ENCODE data around the gene PSMD11. TPM values are rescaled to one million over a fixed set of nuclear protein-coding genes. Genes with fewer than 3 reads are reported as not detected.

PSMD11 gene
- total and polyA plus RNA-seq, 8 donors = 22.1 to 39.4 (median 32.7) TPM

DNA sequence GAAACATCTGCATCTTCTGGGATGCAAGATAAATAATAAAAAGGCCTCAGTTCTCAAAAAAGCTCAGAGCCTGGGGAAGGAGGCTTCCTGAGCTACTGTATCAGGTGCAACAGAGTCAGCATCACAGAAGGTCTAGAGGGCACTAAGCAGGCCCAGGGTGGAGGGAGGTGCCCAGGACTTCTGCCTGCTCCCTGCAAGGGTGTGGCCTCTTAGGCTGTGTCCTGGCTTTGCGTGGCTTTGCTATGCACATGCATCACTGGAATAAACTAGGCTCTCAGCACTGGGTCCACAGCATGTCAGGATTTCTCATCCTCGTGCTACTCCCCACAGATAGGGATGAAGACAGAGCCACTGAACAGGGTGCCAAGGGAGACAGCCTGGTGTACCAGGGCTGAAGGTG is 68.0 kb downstream of the PSMD11 start:
- Histone ChIP-seq H3K4me1 (no peaks in the 10 kb centered on the region), H3K36me3 (no peaks in the 10 kb centered on the region), H3K4me3 (no peak overlapping the region), H3K27me3 (no peaks in the 10 kb centered on the region), H3K9me3 (no peaks in the 10 kb centered on the region), H3K27ac (no peak overlapping the region)
- DNase-seq = no peak
- intact Hi-C loops (cut with DNase I) = no loop called here
- TF ChIP-seq, protein P1, sequence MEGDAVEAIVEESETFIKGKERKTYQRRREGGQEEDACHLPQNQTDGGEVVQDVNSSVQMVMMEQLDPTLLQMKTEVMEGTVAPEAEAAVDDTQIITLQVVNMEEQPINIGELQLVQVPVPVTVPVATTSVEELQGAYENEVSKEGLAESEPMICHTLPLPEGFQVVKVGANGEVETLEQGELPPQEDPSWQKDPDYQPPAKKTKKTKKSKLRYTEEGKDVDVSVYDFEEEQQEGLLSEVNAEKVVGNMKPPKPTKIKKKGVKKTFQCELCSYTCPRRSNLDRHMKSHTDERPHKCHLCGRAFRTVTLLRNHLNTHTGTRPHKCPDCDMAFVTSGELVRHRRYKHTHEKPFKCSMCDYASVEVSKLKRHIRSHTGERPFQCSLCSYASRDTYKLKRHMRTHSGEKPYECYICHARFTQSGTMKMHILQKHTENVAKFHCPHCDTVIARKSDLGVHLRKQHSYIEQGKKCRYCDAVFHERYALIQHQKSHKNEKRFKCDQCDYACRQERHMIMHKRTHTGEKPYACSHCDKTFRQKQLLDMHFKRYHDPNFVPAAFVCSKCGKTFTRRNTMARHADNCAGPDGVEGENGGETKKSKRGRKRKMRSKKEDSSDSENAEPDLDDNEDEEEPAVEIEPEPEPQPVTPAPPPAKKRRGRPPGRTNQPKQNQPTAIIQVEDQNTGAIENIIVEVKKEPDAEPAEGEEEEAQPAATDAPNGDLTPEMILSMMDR (IDR thresholded peaks at IDR 0.05) = no peak
- WGBS, 2 donors = 95 to 100% methylated on average over 2 of the region's 2 CpGs
- no peak for FAIRE-seq
- no peak for ATAC-seq

DNA sequence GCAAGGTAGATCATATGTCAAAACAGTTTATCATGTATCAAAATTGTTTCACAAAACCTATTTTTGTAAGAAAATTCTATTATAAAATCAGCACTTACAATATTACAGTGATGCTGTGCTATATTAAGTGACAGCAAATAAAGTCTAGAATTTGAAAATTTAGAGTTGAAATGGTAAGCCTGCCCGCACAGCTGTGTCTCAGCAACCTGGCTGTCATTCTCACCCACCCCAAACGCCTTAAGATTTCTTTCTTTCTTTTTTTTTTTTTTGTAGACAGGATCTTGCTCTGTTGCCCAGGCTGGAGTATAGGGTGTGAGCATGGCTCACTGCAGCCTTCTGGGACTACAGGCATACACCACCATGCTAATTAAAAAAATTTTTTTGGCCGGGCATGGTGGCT is 69.3 kb downstream of the PSMD11 start:
- TF ChIP-seq, protein P1 (IDR thresholded peaks at IDR 0.05) = no peak
- no peak for FAIRE-seq
- Histone ChIP-seq H3K27me3 (no peaks in the 10 kb centered on the region), H3K27ac (no peak overlapping the region), H3K4me3 (no peak overlapping the region), H3K4me1 (no peaks in the 10 kb centered on the region), H3K9me3 (no peaks in the 10 kb centered on the region), H3K36me3 (no peaks in the 10 kb centered on the region)
- no peak for ATAC-seq
- WGBS, 2 donors = 83 to 86% methylated on average over 3 of the region's 3 CpGs
- intact Hi-C loops (cut with DNase I) = no loop called here
- no peak for DNase-seq

DNA sequence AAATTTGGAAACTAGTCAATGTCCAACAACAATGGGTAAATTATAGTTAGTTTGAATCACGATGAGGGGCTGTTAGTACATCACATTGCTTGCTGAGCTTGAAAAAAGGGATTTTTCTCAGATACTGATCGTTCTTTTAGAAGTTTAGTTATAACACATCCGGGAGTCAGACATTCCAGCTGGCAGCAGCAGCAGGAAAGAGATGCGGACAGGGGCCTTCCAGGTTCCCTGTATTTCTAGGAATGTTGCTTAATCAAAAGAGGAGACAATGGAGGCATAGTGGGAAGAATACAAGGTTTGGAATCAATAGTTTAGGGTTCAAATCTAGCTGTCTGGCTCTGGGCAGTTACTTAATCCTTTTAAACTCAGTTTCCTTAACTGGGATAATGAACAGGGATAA is 70.3 kb downstream of the PSMD11 start:
- WGBS, 2 donors = 74 to 76% methylated on average over 4 of the region's 4 CpGs
- H3K4me1 ChIP-seq = no peaks in the 10 kb centered on the region
- TF ChIP-seq, protein P1 (IDR thresholded peaks at IDR 0.05) = no peak
- H3K9me3 ChIP-seq = no peaks in the 10 kb centered on the region
- FAIRE-seq = no peak
- no peaks in the 10 kb centered on the region for H3K27me3 ChIP-seq
- no peak overlapping the region for H3K4me3 ChIP-seq
- H3K36me3 ChIP-seq = no peaks in the 10 kb centered on the region
- no peak overlapping the region for H3K27ac ChIP-seq
- DNase-seq = no peak
- no peak for ATAC-seq
- intact Hi-C loops (cut with DNase I) = no loop called here

DNA sequence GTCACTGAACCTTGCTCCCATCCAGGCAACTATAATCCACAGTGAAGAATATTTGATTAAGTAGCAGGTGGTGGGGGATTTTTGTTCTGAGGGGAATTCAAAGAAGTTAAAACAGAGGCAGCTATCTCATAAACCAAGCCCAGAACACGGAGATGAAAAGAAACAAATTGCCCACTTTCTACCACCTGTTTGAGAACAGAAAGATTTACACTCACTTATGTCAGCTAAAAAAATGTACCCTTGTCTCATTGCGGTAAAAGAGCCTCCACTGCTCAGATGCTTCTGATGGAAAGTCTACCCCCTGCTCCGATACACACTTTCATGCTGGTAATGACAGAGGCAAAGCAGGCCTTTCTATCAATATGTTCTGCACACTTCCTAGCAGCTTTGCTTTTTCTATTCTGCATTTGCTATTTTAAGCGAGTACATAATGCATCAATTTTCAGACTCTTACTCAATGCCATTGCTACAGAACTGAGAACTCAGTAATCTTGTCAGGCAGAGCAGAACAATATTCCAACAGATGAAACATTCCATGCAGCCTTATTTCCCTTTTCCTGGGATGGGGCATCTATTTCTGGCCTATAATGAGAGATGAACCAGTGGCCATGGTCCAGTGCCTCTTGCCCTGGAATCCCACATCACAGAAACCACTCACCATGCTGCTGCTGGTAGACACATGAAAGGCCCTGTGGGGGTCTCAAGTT is 71.5 kb downstream of the PSMD11 start:
- no peak for FAIRE-seq
- ATAC-seq = no peak

DNA sequence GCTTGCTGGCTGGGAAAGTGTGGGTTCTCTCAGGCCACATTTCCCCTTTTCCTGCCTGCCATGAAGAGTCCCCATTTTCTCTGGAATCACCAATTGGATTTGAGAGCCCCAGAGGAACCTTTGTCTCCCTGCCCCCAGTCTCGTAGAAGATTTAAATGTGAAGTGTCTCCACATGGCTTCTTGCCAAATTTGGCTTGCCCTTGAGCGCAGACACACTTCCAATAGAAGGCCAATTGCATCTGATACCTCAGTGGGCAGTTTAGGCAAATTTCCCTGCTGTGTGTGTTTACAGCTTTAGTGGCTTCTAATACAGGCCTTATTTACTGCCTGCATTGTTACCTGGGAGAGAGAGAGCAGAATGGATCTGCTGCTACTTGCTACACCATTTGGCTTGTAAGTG is 72.1 kb downstream of the PSMD11 start:
- Histone ChIP-seq H3K27ac (no peak overlapping the region), H3K4me3 (no peak overlapping the region), H3K4me1 (no peaks in the 10 kb centered on the region), H3K27me3 (no peaks in the 10 kb centered on the region), H3K36me3 (no peaks in the 10 kb centered on the region), H3K9me3 (no peaks in the 10 kb centered on the region)
- intact Hi-C loops (cut with DNase I) = no loop called here
- 24 to 77% methylated on average over 2 of the region's 2 CpGs for WGBS, 2 donors
- TF ChIP-seq, protein P1 (IDR thresholded peaks at IDR 0.05) = no peak
- FAIRE-seq (no peak), DNase-seq (no peak), ATAC-seq (no peak)

More for the DNA sequence above, 71.5 kb downstream of the PSMD11 start:
- intact Hi-C loops (cut with DNase I) = no loop called here
- TF ChIP-seq, protein P1 (IDR thresholded peaks at IDR 0.05) = no peak
- Histone ChIP-seq H3K27me3 (no peaks in the 10 kb centered on the region), H3K9me3 (no peaks in the 10 kb centered on the region), H3K4me1 (no peaks in the 10 kb centered on the region), H3K27ac (no peak overlapping the region), H3K36me3 (no peaks in the 10 kb centered on the region), H3K4me3 (no peak overlapping the region)
- DNase-seq = no peak
- WGBS, 2 donors = 91 to 96% methylated on average over 4 of the region's 4 CpGs

All from pancreas (tissue), 10 donors.